HG03442 (cell line): ENCODE results near the gene MPRIP.
"Not testable (repeated sequence)": the region's sequence is repeated elsewhere in the genome, so short reads cannot be mapped to it uniquely, and the experiment has no call there.

Source experiments
- ATAC-seq: cut with Tn5 transposase; IDR thresholded peaks from one replicate; pipeline ENCODE4 v1.9.1; 2021; ENCODE audit warnings: mild to moderate bottlenecking, moderate library complexity; ENCODE audit not compliant: unreplicated experiment

The MPRIP gene

GRCh38 chr17:17142556-17142955 lies 100.3 kb downstream of the MPRIP start:
- no peak for ATAC-seq

DNA sequence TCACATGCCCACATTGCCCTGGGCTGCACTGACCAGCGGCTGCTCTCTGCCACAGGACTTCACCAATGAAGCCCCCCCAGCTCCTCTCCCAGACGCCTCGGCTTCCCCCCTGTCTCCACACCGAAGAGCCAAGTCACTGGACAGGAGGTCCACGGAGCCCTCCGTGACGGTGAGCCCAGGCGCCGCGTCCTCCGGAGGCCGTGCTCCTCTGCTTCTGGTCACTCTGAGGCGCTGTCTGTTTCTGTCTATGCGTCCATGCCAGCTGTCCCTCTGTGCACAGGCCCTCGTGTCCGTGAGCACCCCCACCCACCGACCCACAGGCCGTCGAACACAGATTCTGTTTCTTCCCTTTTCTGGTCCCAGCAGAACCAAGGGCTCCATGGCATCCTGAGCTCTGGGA lies 101.2 kb downstream of the MPRIP start:
- no peak for ATAC-seq

- ATAC-seq = no peak
Measured at GRCh38 chr17:17144061-17144460, 101.8 kb downstream of the MPRIP start.

- ATAC-seq = no peak
Measured at GRCh38 chr17:17144916-17145665, 102.8 kb downstream of the MPRIP start.

GRCh38 chr17:17146786-17147406 lies 104.6 kb downstream of the MPRIP start:
- no peak for ATAC-seq

GRCh38 chr17:17147821-17148220 lies 105.6 kb downstream of the MPRIP start:
- no peak for ATAC-seq

GRCh38 chr17:17149520-17150447 lies 107.5 kb downstream of the MPRIP start:
- ATAC-seq = no peak

- no peak for ATAC-seq
Measured at GRCh38 chr17:17150448-17150800, 108.2 kb downstream of the MPRIP start.

DNA sequence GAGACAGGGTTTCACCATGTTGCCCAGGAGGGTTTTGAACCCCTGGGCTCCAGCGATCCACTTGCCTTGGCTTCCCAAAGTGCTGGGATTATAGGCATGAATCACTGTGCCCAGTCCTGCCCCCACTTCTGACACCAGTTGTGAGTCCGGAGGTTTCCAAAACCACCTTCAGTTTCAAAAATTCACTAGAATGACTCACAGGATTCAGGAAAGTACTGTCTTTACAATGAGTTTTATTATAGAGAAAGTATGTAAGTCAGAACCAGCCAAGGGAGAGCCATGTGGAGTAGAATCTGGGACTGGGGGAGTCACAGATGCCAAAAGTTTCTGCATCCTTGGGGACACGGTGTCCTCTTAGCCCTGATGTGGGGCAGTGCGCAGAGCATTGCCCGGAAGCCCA lies 108.8 kb downstream of the MPRIP start:
- ATAC-seq = no peak

DNA sequence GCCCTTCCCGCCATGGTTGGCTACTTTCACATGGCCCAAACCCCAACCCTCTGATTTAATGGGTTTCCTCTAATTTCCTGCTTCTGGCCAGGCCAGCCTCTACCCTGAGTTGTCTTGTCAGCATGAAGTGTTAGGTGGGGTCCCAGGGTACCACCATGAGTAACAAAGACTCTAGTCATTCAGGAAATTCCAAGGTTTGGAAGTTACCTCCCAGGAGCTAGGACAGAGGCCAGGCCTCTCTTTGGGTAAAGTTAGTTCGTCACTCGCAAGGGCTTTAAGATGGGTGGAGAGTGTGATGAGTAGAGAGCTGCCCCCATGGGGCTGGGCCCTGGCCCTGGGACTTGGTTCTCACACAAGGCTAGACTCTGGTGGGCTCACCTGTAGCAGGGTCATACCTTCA lies 109.3 kb downstream of the MPRIP start:
- ATAC-seq = no peak

- no peak for ATAC-seq
Measured at GRCh38 chr17:17151962-17152361, 109.7 kb downstream of the MPRIP start.

DNA sequence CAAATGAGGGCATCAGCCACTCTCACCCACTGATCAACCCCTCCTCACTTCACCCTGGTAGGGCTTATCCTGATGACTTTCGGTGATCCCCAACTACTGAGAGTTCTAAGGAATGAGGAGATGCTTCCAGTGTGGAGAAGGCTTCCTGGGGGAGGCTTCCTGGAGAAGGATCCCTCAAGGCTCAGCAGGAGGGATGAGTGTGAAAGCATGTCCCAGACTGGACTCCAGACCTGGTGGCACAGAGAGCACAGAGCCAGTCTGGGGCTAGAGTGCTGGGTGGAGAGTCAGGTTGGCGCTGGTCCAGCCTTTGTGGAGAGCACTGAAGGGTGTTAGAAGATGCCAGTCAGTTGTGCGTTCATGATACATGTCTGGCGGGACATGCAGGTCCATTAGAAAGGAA lies 110.1 kb downstream of the MPRIP start:
- no peak for ATAC-seq

DNA sequence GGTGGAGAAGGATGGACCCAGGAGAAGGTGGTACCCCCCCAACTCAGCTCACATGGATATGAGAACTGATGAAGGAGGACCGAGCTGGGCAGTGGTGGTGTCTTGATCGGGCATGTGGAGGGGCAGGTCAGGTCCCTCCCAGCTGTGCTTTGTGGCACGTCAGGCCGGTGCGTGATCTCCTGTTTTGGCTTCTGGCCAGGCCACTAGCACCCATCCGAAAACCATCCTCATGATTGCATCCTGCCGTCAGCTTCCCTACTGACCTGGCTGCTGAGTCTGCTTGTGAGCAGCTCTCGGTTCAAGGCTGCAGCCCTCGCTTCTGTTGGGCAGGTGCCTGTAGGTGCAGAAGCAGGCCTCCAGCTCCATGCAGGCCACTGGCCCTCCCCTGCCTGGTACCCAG lies 110.8 kb downstream of the MPRIP start:
- ATAC-seq = no peak

DNA sequence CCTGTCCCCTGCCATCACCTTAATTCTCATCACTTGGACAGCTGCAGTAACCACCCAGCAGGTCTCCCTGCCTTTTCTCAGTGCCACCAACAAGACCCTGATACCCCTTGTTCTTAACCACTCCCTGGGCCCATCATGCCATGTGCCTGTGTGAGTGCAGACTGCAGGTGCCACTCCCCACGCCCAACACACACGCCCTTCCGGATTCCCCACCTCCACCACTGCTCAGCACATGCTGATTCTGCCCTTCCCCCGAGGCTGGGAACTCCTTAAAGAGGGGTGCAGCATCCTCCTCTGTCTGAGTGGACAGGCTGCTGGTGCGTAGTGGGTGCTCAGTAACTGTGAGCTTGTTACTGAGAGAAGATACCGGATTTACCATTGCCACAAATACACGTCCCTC lies 111.5 kb downstream of the MPRIP start:
- ATAC-seq = no peak

- ATAC-seq = no peak
Measured at GRCh38 chr17:17154556-17154955, 112.3 kb downstream of the MPRIP start.

GRCh38 chr17:17154981-17155380 lies 112.7 kb downstream of the MPRIP start:
- no peak for ATAC-seq

DNA sequence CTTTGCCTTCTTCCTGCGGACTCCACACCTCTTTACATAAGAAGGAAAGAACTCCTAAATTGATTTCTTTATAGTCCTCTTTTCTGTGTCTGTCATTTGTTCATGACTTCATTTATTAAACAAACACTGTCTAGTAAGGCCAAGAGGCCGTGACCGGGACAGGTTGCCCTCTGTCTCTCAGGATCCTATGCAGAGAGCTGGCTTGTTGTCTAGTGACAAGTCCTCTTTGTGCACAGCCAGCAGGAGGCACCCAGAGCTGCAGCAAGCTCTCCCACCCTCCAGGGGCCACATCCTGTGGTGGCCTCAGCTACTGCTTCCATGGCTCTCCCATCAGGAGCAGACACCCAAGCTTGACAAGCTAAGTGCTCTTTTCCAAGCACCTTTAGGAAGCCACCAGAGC lies 113.3 kb downstream of the MPRIP start:
- ATAC-seq = no peak

- no peak for ATAC-seq
Measured at GRCh38 chr17:17156107-17156506, 113.8 kb downstream of the MPRIP start.

DNA sequence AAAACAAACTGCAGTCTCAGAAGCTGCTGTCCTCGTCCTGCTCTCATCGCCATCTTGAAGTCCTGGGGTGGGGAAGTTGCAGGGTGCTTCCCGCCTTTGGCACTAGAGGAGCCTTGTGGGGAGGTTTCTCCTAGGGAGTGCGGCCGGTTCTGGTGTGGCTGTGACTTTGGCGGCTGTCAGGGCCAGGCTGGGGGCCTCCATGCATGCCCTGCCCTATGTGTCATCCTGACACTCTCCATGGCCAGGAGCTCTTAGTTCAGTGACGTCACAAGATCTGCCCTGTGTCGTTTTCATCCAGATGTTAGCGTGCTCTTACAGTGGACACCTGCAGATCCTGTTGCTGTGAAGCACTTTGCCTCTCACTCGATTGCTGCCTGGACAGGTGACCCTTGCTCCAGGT lies 114.3 kb downstream of the MPRIP start:
- ATAC-seq = no peak

DNA sequence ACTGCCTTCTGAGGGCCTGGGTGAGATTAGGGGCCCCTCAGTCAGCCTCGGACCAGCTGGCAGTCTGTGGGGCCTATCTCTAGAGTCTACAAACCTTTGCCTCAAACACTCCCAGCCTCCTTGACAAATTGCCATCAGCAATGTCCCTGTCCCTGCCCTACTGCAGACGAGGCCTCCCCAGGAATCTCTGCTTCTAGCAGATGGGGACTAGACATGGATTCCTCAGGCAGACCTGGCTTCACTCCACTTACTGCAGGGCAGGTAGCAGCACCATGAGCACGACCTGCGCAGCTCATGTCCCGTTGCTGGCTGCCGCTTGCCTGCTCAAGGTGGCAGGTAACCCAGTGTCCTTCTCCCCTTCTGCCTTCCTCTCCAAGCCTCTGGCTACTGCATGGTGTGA lies 114.8 kb downstream of the MPRIP start:
- no peak for ATAC-seq

DNA sequence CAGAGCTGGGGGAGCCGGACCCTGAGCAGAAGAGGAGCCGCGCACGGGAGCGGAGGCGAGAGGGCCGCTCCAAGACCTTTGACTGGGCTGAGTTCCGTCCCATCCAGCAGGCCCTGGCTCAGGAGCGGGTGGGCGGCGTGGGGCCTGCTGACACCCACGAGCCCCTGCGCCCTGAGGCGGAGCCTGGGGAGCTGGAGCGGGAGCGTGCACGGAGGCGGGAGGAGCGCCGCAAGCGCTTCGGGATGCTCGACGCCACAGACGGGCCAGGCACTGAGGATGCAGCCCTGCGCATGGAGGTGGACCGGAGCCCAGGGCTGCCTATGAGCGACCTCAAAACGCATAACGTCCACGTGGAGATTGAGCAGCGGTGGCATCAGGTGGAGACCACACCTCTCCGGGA lies 116.2 kb downstream of the MPRIP start:
- not testable (repeated sequence) for ATAC-seq

DNA sequence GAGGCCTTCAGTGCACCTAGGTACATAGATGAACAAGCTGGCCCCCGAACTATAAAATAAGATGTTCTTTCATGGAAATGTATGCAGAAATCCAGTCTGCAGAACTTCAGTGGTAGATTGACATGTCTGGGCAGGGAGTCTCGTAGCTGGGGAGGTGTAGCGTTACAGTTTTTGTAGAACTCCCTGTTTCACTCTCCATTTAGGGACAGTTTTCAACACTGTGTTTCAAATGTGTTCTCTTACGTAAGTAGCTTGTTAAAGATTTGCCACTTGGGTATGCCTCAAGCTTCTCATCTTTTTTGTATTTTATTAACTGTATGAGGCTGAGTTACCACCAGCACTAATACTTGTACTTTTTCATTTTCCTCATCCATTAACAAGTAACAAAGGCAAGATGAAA lies 117.3 kb downstream of the MPRIP start:
- ATAC-seq = no peak
